Mesenteric fat pad (tissue), 1 donor: Measurements from ENCODE around the gene CALR3. TPM values are rescaled to one million over a fixed set of nuclear protein-coding genes. Genes with fewer than 3 reads are reported as not detected.

Experiments used
- DNase-seq: peaks from one replicate; pipeline ENCODE4 v3.0.0-alpha.2; 2020; ENCODE audit warnings: low spot score
- total RNA-seq: library from RNA; stranded (reverse); fragmentation: NEBNext Ultra II Directional; extraction: Animal tissue kit (Norgen Biotek cat#: 25700); gene quantifications from one replicate; pipeline ENCODE4 v1.2.1, GENCODE V29; 2021
- donor health status: DM: yes; HTN: yes; CAD: no.

CALR3 gene
- total RNA-seq, 1 donor from 2014 or later = not detected

GRCh38 chr19:16429759-16430091 is 66.2 kb downstream of the CALR3 start:
- DNase-seq = no peak

- DNase-seq = no peak
These were observed 66.8 kb downstream of the CALR3 start for GRCh38 chr19:16429066-16429758.

Other genes with a start within 250 kb of the CALR3 start
- 228 TPM for gene KLF2, start 171.3 kb downstream of the CALR3 start, total RNA-seq
- 35.6 TPM for gene EPS15L1, start 24.2 kb downstream of the CALR3 start, total RNA-seq
- gene C19orf44, start 227 bp upstream of the CALR3 start, total RNA-seq = 3.2 TPM
- 34.3 TPM for gene CHERP, start 46.3 kb upstream of the CALR3 start, total RNA-seq
- 48.7 TPM for gene SLC35E1, start 76.2 kb upstream of the CALR3 start, total RNA-seq
- gene MED26, start 132.0 kb upstream of the CALR3 start, total RNA-seq = 12.7 TPM
- gene SMIM7, start 164.0 kb upstream of the CALR3 start, total RNA-seq = 56.2 TPM
- 2.1 TPM for gene TMEM38A, start 165.0 kb upstream of the CALR3 start, total RNA-seq
- gene NWD1, start 223.7 kb upstream of the CALR3 start, total RNA-seq = not detected